Ascending aorta (tissue), 2 donors: ENCODE results near the gene F2RL1. TPM values are rescaled to one million over a fixed set of nuclear protein-coding genes. Genes with fewer than 3 reads are reported as not detected.

ENCODE experiments used
- DNase-seq, 2 donors: peaks; one replicate each; pipeline ENCODE4 v3.0.0-alpha.2; 2019; ENCODE audit warnings: low spot score in 2 of 2
- H3K27ac ChIP-seq, 2 donors: fragments of 200-600 bp; sonication (generic); one replicate each; pipeline ENCODE4 v1.5.1; 2016 to 2017; ENCODE audit warnings: mild to moderate bottlenecking in 1 of 2
- H3K27me3 ChIP-seq: fragments of 200-600 bp; sonication (generic); one replicate; pipeline ENCODE4 v1.5.1; 2017
- H3K36me3 ChIP-seq, 2 donors: fragments of 200-600 bp; sonication (generic); one replicate each; pipeline ENCODE4 v1.5.1; 2016
- H3K4me1 ChIP-seq, 2 donors: fragments of 200-600 bp; sonication (generic); one replicate each; pipeline ENCODE4 v1.5.1; 2016 to 2017; ENCODE audit warnings: mild to moderate bottlenecking in 1 of 2
- H3K4me3 ChIP-seq, 2 donors: fragments of 200-600 bp; sonication (generic); one replicate each; pipeline ENCODE4 v1.5.1; 2016 to 2017; ENCODE audit warnings: mild to moderate bottlenecking in 1 of 2
- H3K9me3 ChIP-seq, 2 donors: fragments of 200-600 bp; sonication (generic); one replicate each; pipeline ENCODE4 v1.5.1; 2016
- intact Hi-C: fragments of 100-400 bp; cut with DNase I; formaldehyde crosslinking; loops from one replicate; pipeline ENCODE4 v1.15.1; 2023
- total RNA-seq: library from RNA; depleted of rRNA; stranded (reverse); fragments of >200 nt; gene quantifications from one replicate; pipeline ENCODE4 v1.1.0, GENCODE V29; 2016
- TF ChIP-seq, protein P1 (sequence below), 3 experiments: fragments of 200-600 bp in 2 of 3; fragments of 450-650 bp in 1 of 3; sonication (generic) in 2 of 3; IDR thresholded peaks; one replicate each; pipeline ENCODE4 v1.5.1; 2016 to 2019; ENCODE audit warnings: antibody characterized with exemption in 3 of 3, mild to moderate bottlenecking in 1 of 3, moderate library complexity in 1 of 3

F2RL1 gene
- total RNA-seq, 1 donor from 2014 or later = 0.53 TPM

DNA sequence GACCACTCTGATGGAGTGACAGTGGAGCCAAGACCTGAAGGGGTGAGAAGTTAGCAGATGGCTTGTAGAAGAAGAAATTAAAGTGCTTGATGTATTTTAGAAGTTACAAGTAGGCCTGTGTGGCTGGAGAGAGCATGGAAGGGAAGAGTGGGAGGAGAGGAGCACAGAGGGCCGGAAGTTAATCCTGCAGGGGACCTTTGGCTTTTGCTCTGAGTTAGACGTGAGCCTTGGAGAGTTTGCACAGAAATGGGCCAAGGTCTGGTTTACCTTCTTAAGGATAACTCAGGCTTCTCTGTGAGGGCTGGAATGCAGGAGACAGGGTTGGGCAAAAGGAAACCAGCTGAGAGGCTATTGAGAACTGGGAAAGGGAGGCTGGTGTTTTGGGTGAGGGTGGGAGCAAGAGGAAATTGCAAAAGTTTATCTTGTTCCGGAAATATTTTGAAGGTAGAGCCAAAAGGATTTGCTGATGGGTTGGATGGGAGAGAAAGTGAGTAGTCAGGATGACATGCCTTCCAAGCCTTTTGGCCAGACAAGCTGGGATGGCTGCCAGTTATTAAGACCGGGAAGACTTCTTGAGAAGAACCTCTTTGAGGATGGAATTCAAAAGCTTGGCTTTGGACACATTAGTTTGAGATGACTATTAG, 17.5 kb upstream of the F2RL1 start:
- H3K27me3 ChIP-seq = no peaks in the 10 kb centered on the region
- TF ChIP-seq, protein P1, sequence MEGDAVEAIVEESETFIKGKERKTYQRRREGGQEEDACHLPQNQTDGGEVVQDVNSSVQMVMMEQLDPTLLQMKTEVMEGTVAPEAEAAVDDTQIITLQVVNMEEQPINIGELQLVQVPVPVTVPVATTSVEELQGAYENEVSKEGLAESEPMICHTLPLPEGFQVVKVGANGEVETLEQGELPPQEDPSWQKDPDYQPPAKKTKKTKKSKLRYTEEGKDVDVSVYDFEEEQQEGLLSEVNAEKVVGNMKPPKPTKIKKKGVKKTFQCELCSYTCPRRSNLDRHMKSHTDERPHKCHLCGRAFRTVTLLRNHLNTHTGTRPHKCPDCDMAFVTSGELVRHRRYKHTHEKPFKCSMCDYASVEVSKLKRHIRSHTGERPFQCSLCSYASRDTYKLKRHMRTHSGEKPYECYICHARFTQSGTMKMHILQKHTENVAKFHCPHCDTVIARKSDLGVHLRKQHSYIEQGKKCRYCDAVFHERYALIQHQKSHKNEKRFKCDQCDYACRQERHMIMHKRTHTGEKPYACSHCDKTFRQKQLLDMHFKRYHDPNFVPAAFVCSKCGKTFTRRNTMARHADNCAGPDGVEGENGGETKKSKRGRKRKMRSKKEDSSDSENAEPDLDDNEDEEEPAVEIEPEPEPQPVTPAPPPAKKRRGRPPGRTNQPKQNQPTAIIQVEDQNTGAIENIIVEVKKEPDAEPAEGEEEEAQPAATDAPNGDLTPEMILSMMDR (IDR thresholded peaks at IDR 0.05) = no peak
- H3K36me3 ChIP-seq = no peaks in the 10 kb centered on the region
- peak in 1 of 2 donors; percentile 72 for DNase-seq
- H3K27ac ChIP-seq = no peak overlapping the region
- H3K4me3 ChIP-seq = no peak overlapping the region
- no peaks in the 10 kb centered on the region for H3K9me3 ChIP-seq
- H3K4me1 ChIP-seq = no peaks in the 10 kb centered on the region
- intact Hi-C loops = no loop called here

DNA sequence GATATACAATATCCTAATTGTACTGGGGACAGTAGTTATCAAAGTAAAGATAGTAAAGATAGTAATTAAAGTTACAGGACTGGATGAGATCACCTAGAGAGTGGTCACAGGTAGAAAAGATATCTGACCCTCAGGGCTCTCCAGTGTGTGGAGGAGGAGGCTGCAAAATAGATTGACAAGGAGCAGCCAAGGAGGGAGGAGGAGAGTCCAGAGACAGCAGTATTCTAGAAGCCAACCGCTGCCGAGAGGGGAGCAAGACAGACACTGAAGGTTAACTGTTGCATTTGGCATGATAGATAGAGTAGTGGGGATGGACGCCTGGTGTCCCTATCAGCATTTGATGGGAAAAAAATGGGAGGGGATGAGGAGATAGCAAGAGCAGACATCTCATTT, 17.0 kb upstream of the F2RL1 start:
- Histone ChIP-seq H3K27ac (no peak overlapping the region), H3K4me3 (no peak overlapping the region), H3K36me3 (no peaks in the 10 kb centered on the region), H3K9me3 (no peaks in the 10 kb centered on the region), H3K4me1 (no peaks in the 10 kb centered on the region), H3K27me3 (no peaks in the 10 kb centered on the region)
- TF ChIP-seq, protein P1 (IDR thresholded peaks at IDR 0.05) = no peak
- intact Hi-C loops = no loop called here
- no peak for DNase-seq

DNA sequence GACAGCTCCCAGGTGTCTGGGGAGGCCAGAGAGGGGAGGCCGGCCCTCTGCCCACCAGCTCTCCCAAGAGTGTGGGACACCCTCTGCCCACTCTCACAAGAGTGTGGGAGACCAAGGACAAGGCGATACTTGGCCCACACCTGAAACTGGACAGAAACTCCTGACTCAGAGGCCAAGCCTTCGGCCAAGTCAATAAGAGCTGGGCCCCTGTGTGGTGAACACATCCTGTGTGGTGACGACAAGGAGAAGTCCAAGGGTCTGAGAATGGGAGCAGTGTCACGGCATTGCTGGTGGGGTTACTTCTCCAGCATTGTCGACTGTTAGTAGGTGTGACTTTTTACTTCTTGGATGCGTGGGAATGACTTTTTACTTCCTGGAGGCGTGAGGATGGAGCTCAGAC, 14.6 kb upstream of the F2RL1 start:
- intact Hi-C loops = no loop called here
- H3K4me1 ChIP-seq = no peaks in the 10 kb centered on the region

DNA sequence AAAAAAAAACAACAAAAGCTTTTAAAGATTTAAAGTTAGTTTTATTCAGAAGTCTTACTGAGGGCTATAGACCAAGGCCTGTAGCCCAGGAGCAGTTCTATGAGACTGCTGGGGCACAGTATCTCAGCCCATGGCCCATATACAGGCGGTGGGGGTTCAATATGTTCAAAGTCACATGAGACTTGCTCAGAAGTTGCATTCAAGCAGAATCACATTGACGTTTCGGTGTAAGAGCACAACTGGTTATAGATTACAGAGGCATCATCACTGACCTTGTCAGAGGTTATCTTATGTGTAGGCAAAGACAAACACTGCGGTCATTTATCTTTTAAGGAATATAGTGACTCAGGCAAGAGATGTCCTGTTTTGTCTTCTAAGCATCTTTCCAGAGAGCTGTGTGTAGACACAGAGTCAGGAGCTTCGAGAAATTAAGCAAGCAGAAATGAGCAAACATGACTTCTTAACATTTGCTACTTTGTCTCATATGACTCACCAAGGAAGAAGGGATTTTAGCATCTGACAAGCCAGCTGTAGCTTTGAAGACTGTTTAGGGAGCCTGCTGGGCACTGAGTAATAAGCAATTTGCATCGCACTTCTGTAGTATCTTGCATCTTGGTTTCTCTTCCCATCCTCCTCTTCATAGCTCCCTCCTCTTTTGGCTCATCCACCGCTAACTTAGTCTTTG, 12.9 kb upstream of the F2RL1 start:
- intact Hi-C loops = no loop called here
- Histone ChIP-seq H3K4me1 (no peaks in the 10 kb centered on the region), H3K27me3 (no peaks in the 10 kb centered on the region), H3K27ac (no peak overlapping the region), H3K4me3 (no peak overlapping the region), H3K9me3 (no peaks in the 10 kb centered on the region), H3K36me3 (no peaks in the 10 kb centered on the region)
- TF ChIP-seq, protein P1 (IDR thresholded peaks at IDR 0.05) = no peak
- DNase-seq = no peak

More for the DNA sequence above, 14.6 kb upstream of the F2RL1 start:
- no peaks in the 10 kb centered on the region for H3K36me3 ChIP-seq
- no peak overlapping the region for H3K4me3 ChIP-seq
- TF ChIP-seq, protein P1 (IDR thresholded peaks at IDR 0.05) = no peak
- no peaks in the 10 kb centered on the region for H3K27me3 ChIP-seq
- H3K27ac ChIP-seq = no peak overlapping the region
- no peaks in the 10 kb centered on the region for H3K9me3 ChIP-seq
- no peak for DNase-seq

DNA sequence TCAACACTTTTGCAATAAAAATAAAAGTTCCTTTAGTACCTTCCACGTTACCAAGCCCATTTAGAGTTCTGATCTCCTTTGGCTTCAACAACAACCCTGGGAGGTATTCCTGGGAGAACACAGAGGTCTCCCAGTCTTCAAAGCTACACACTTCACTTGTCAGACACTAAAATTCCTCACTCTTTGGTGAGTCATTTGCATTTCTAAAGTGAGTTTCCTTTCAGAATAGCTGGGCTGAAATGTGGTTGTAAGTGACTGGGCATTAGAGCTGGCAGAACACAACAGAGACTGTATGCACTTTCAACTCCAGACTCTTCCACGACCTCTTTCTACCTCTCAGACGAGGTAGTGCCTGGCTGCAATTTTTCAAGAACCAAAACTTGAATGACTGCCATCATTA, 11.5 kb upstream of the F2RL1 start:
- H3K27me3 ChIP-seq = no peaks in the 10 kb centered on the region
- intact Hi-C loops = no loop called here
- H3K27ac ChIP-seq = no peak overlapping the region
- no peaks in the 10 kb centered on the region for H3K9me3 ChIP-seq
- no peak for DNase-seq
- TF ChIP-seq, protein P1 (IDR thresholded peaks at IDR 0.05) = no peak
- H3K36me3 ChIP-seq = no peaks in the 10 kb centered on the region
- no peaks in the 10 kb centered on the region for H3K4me1 ChIP-seq
- H3K4me3 ChIP-seq = no peak overlapping the region
